Central memory CD8-positive, alpha-beta T cell (primary cell): ENCODE data around the gene UPK2.
"Not testable (repeated sequence)": the region's sequence is repeated elsewhere in the genome, so short reads cannot be mapped to it uniquely, and the experiment has no call there.

ENCODE experiments used
- ATAC-seq: fragments of 150-1000 bp; cut with Tn5 transposase; replicated peaks from 2 replicates; pipeline ENCODE4 v1.10.0; 2022; ENCODE audit warnings: mild to moderate bottlenecking, moderate FRiP score, moderate number of reproducible peaks; ENCODE audit not compliant: poor library complexity, severe bottlenecking; ENCODE audit errors: extremely low read depth
- DNase-seq, 2 donors: peaks; one replicate each; pipeline ENCODE4 v3.0.0; 2021; ENCODE audit warnings: low spot score in 2 of 2
- H3K27ac Mint-ChIP-seq: one replicate; pipeline ENCODE4 v1.8.0; 2022; ENCODE audit warnings: low read depth, mild to moderate bottlenecking, moderate library complexity, mixed read lengths
- H3K27me3 Mint-ChIP-seq: one replicate; pipeline ENCODE4 v1.8.0; 2022; ENCODE audit warnings: mixed read lengths
- H3K36me3 Mint-ChIP-seq: one replicate; pipeline ENCODE4 v1.8.0; 2022; ENCODE audit warnings: mild to moderate bottlenecking, moderate library complexity, mixed read lengths; ENCODE audit not compliant: insufficient read depth
- H3K4me1 Mint-ChIP-seq: one replicate; pipeline ENCODE4 v1.8.0; 2022; ENCODE audit warnings: mixed read lengths
- H3K4me3 Mint-ChIP-seq: one replicate; pipeline ENCODE4 v1.8.0; 2022; ENCODE audit warnings: mild to moderate bottlenecking, moderate library complexity, mixed read lengths
- H3K9me3 Mint-ChIP-seq: one replicate; pipeline ENCODE4 v1.8.0; 2022; ENCODE audit warnings: mixed read lengths

UPK2 gene

DNA sequence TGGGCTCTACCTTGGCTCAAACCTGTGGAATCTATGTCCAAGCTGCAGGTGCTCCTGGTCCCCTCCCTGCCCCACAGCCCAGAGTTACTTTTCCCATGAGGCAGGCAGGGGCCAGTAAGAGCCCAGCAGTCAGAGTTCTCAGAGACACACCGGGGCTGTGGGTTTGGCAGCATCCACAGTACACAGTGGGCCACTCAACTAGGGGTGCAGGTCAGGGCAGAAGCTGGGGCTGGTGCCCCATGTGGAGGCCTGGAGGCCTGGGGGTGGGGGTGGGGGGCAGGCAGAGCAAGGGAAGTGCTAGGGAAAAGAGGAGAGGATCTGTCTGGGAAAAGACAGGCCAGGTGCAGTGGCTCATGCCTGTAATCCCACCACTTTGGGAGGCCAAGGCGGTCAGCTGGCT is 2.5 kb downstream of the UPK2 start:
- DNase-seq (no peak), ATAC-seq (no peak)
- Mint-ChIP-seq H3K4me3 (no peak overlapping the region), H3K36me3 (peaks cover 2% of the 10 kb centered on the region), H3K9me3 (no peaks in the 10 kb centered on the region), H3K27ac (no peak overlapping the region), H3K27me3 (peaks cover 26% of the 10 kb centered on the region), H3K4me1 (peaks cover 4% of the 10 kb centered on the region)

DNA sequence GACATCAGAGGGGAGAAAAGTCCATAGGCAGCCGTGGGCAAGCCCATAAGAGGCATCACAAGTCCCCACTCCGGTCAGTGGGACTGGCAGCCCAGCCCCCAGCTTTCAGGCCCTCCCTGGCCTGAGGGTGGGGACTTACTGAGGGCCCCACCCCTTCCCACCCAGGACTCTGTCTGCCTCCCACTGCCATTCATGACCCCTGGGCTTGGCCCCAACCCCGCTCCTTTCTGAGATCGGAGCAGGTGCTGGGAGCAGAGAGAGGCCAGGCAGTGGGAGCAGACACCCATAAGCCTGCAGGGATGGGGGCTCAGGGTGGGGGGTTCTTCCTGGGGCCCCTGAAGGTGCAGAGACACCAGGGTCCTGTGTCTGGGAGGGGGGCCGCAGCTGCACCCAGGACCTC is 5.1 kb downstream of the UPK2 start:
- ATAC-seq (no peak), DNase-seq (no peak)
- no peak overlapping the region for H3K27ac Mint-ChIP-seq
- peaks cover 2% of the 10 kb centered on the region for H3K36me3 Mint-ChIP-seq
- H3K27me3 Mint-ChIP-seq: peaks cover under 1% of the 10 kb centered on the region
- H3K4me1 Mint-ChIP-seq: peaks cover 4% of the 10 kb centered on the region
- H3K9me3 Mint-ChIP-seq: no peaks in the 10 kb centered on the region
- no peak overlapping the region for H3K4me3 Mint-ChIP-seq

DNA sequence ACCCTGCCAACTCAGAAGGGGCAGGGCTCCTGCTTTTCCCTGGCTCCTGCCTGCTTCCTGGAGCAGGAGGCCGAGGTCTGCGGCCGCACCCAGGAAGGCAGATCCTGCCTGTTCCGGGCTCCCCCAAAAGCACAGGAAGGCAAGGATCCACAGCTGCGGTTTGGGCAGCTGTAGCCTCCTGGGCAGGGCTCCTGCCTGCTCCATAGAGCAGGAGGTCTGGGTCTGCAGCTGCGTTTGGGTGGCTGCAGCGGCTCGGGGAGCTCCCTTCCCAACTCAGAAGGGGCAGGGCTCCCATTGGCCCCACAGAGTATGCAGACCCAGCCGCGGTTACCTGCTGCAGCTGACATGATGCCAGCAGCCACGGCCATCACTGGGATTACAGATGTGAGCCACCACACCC is 5.5 kb downstream of the UPK2 start:
- no peaks in the 10 kb centered on the region for H3K9me3 Mint-ChIP-seq
- H3K36me3 Mint-ChIP-seq: peaks cover 2% of the 10 kb centered on the region
- no peaks in the 10 kb centered on the region for H3K27me3 Mint-ChIP-seq
- ATAC-seq (no peak), DNase-seq (no peak)
- H3K4me3 Mint-ChIP-seq: no peak overlapping the region
- peaks cover under 1% of the 10 kb centered on the region for H3K4me1 Mint-ChIP-seq
- no peak overlapping the region for H3K27ac Mint-ChIP-seq

DNA sequence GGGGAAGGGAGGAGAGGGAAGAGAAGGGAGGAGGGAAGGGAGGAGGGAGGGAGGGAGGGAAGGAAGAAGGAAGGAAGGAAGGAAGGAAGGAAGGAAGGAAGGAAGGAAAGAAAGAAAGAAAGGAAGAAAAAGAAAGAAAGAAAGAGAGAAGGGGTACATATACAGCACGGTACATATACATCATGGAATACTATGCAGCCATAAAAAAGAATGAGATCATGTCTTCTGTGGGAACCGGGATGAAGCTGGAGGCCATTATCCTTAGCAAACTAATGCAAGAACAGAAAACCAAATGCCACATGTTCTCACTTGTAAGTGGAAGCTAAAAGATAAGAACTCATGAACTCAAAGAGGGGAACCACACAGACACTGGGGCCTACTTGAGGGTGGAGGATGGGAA is 13.4 kb downstream of the UPK2 start:
- not testable (repeated sequence) for H3K4me1 Mint-ChIP-seq, H3K4me3 Mint-ChIP-seq, DNase-seq, H3K36me3 Mint-ChIP-seq, H3K27ac Mint-ChIP-seq, H3K9me3 Mint-ChIP-seq, ATAC-seq
- peaks cover 27% of the 10 kb centered on the region for H3K27me3 Mint-ChIP-seq

- Mint-ChIP-seq H3K4me3 (no peak within 1 kb of the TSS), H3K4me1 (no peaks in the 10 kb centered on the region)
Observed at GRCh38 chr11:118971646-118972045, 15.5 kb downstream of the UPK2 start, which contains the start of gene FOXR1. TSS of gene FOXR1 (plus strand) at chr11:118971761. CDS start at chr11:118971932, 171 bp downstream.

GRCh38 chr11:118973985-118974384 is 17.9 kb downstream of the UPK2 start:
- ATAC-seq (no peak), DNase-seq (no peak)
- peaks cover 2% of the 10 kb centered on the region for H3K36me3 Mint-ChIP-seq
- H3K27ac Mint-ChIP-seq: no peak overlapping the region
- no peaks in the 10 kb centered on the region for H3K4me1 Mint-ChIP-seq
- no peak overlapping the region for H3K4me3 Mint-ChIP-seq
- peaks cover 55% of the 10 kb centered on the region for H3K27me3 Mint-ChIP-seq
- no peaks in the 10 kb centered on the region for H3K9me3 Mint-ChIP-seq

More at GRCh38 chr11:118971646-118972045, 15.5 kb downstream of the UPK2 start, which contains the start of gene FOXR1:
- Mint-ChIP-seq H3K27ac (no peak within 1 kb of the TSS), H3K36me3 (peaks cover 2% of the 10 kb centered on the region), H3K9me3 (no peaks in the 10 kb centered on the region), H3K27me3 (peaks cover 36% of the 10 kb centered on the region)
- ATAC-seq: no peak
- no peak for DNase-seq

- DNase-seq (no peak), ATAC-seq (no peak)
- Mint-ChIP-seq H3K4me3 (no peak overlapping the region), H3K27me3 (peaks cover 41% of the 10 kb centered on the region), H3K9me3 (no peaks in the 10 kb centered on the region), H3K4me1 (no peaks in the 10 kb centered on the region), H3K27ac (no peak overlapping the region), H3K36me3 (no peaks in the 10 kb centered on the region)
Observed at GRCh38 chr11:118975771-118976709, 19.9 kb downstream of the UPK2 start.

DNA sequence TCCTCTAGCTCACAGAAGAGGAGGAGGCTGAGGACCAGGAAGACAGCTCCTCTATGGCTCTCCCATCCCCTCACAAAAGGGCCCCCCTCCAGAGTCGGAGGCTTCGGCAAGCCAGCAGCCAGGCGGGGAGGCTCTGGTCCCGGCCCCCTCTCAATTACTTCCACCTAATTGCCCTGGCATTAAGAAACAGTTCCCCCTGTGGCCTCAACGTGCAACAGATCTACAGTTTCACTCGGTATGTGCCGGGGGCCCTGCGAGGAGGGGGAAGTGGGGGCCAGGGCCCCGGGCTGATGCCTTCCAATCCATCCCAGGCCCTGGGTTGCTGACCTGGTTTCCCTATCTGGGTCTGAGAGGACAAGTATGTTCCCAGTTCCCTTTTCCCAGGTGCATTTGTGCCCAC is 23.3 kb downstream of the UPK2 start:
- DNase-seq (no peak), ATAC-seq (no peak)
- Mint-ChIP-seq H3K4me1 (no peaks in the 10 kb centered on the region), H3K27me3 (peaks cover 28% of the 10 kb centered on the region), H3K27ac (no peak overlapping the region), H3K36me3 (no peaks in the 10 kb centered on the region), H3K4me3 (no peak overlapping the region), H3K9me3 (no peaks in the 10 kb centered on the region)

- peaks cover 19% of the 10 kb centered on the region for H3K27me3 Mint-ChIP-seq
- H3K9me3 Mint-ChIP-seq: no peaks in the 10 kb centered on the region
- no peak overlapping the region for H3K27ac Mint-ChIP-seq
- H3K4me3 Mint-ChIP-seq: no peak overlapping the region
- H3K4me1 Mint-ChIP-seq: no peaks in the 10 kb centered on the region
- ATAC-seq: no peak
- H3K36me3 Mint-ChIP-seq: no peaks in the 10 kb centered on the region
- no peak for DNase-seq
Observed at GRCh38 chr11:118980191-118980881, 24.2 kb downstream of the UPK2 start.

DNA sequence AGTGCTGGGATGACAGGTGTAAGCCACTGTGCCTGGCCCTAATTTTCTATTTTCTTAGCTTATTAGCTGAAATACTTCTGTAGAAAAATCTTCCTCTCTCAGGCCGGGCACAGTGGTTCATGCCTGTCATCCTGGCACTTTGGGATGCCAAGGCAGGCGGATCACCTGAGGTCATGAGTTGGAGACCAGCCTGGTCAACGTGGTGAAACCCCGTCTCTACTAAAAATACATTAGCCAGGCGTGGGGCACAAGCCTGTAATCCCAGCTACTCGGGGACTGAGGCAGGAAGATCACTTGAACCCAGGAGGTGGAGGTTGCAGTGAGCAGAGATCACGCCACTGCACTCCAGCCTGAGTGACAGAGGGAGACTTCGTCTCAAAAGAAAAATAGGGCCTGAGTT is 28.2 kb downstream of the UPK2 start:
- not testable (repeated sequence) for H3K4me3 Mint-ChIP-seq, H3K4me1 Mint-ChIP-seq, H3K9me3 Mint-ChIP-seq, H3K27ac Mint-ChIP-seq, DNase-seq, H3K36me3 Mint-ChIP-seq, ATAC-seq, H3K27me3 Mint-ChIP-seq

DNA sequence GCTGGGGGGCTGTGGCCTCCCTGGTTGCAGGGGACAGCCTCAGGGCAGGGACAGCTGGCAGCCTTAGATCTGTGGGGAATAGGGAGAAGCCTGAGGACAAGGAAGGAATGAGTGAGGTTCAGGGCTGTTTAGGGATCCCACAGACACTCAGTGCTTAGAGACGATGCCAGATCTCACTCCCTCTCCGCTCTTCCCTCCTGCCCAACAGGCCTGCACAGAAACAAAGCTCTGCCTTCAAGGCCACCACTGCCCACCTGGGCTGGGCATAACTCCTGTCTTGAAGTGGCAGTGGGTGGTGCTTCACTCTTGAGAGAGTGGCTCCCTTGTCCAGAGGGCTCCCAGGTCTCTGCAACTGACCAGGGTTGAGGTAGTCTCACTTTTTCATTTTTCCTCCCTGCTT is 28.7 kb downstream of the UPK2 start:
- H3K9me3 Mint-ChIP-seq: no peaks in the 10 kb centered on the region
- H3K4me3 Mint-ChIP-seq: no peak overlapping the region
- no peak for DNase-seq
- H3K36me3 Mint-ChIP-seq: no peaks in the 10 kb centered on the region
- H3K4me1 Mint-ChIP-seq: no peaks in the 10 kb centered on the region
- no peak overlapping the region for H3K27ac Mint-ChIP-seq
- no peaks in the 10 kb centered on the region for H3K27me3 Mint-ChIP-seq
- no peak for ATAC-seq

DNA sequence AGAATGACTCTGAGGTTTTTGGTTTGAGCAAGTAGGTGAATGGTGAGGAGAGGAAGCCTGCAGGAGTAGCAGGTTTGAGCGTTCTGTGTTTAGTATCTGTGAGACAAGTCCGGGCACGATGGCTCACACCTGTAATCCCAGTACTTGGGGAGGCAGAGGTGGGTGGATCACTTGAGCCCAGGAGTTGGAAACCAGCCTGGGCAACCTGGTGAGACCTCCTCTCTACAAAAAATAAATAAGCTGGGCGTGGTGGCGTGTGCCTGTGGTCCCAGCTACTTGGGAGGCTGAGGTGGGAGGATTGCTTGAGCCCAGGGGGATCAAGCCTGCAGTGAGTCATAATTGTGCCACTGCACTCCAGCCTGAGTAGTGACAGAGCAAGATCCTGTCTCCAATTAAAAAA is 32.2 kb downstream of the UPK2 start:
- Mint-ChIP-seq H3K4me1 (no peaks in the 10 kb centered on the region), H3K27ac (peak overlapping the region; percentile 10), H3K27me3 (no peaks in the 10 kb centered on the region), H3K4me3 (no peak overlapping the region), H3K9me3 (no peaks in the 10 kb centered on the region), H3K36me3 (no peaks in the 10 kb centered on the region)
- no peak for ATAC-seq
- DNase-seq: no peak
